Keratinocyte (primary cell): Measurements from ENCODE around the gene ATG9B. TPM values are rescaled to one million over a fixed set of nuclear protein-coding genes. Genes with fewer than 3 reads are reported as not detected.

ENCODE experiments used
- DNase-seq: peaks from one replicate; pipeline ENCODE4 v3.0.0-alpha.2; 2011; ENCODE audit warnings: low read depth, missing footprints, low spot score
- FAIRE-seq: peaks from 2 replicates; lab custom pipeline; 2011; peaks lifted over from hg19 to GRCh38; lab: Jason Lieb, UNC
- H2AFZ ChIP-seq: 2 replicates; pipeline ENCODE4 v1.6.0; 2012; ENCODE audit warnings: low read length, control low read depth, inconsistent platforms; ENCODE audit not compliant: control insufficient read depth
- H3K27ac ChIP-seq: 2 replicates; pipeline ENCODE4 v1.5.1; 2011; ENCODE audit warnings: low read length; ENCODE audit not compliant: control insufficient read depth, insufficient read depth
- H3K27me3 ChIP-seq: 3 replicates; pipeline ENCODE4 v1.6.0; 2011; ENCODE audit warnings: low read length; ENCODE audit not compliant: control insufficient read depth, insufficient read depth; ENCODE audit errors: extremely low read depth
- H3K36me3 ChIP-seq, 2 experiments: 2 replicates in 1 of 2; 3 replicates in 1 of 2; pipeline ENCODE4 v1.5.1; 2011; ENCODE audit warnings: low read length in 2 of 2, mild to moderate bottlenecking in 1 of 2; ENCODE audit not compliant: control insufficient read depth in 2 of 2, insufficient read depth in 2 of 2; ENCODE audit errors: extremely low read depth in 1 of 2
- H3K4me1 ChIP-seq: 3 replicates; pipeline ENCODE4 v1.5.1; 2011; ENCODE audit warnings: low read length; ENCODE audit not compliant: control insufficient read depth, insufficient read depth; ENCODE audit errors: extremely low read depth
- H3K4me2 ChIP-seq: 3 replicates; pipeline ENCODE4 v1.6.0; 2011; ENCODE audit warnings: low read depth, low read length; ENCODE audit not compliant: control insufficient read depth, insufficient read depth; ENCODE audit errors: extremely low read depth
- H3K4me3 ChIP-seq, 3 experiments: fragments of 200-600 bp in 1 of 3; sonication (generic) in 1 of 3; 2 replicates in 2 of 3; 3 replicates in 1 of 3; pipeline ENCODE4 v1.5.1; 2011 to 2016; ENCODE audit warnings: low read length in 3 of 3, mild to moderate bottlenecking in 3 of 3, control low read depth in 2 of 3, inconsistent platforms in 1 of 3, low read depth in 1 of 3, mixed read lengths in 1 of 3, mixed run types in 1 of 3, moderate library complexity in 1 of 3; ENCODE audit not compliant: control insufficient read depth in 2 of 3, insufficient read depth in 2 of 3; ENCODE audit errors: extremely low read depth in 1 of 3
- H3K79me2 ChIP-seq: 2 replicates; pipeline ENCODE4 v1.6.0; 2012; ENCODE audit warnings: low read length; ENCODE audit not compliant: control insufficient read depth, insufficient read depth
- H3K9ac ChIP-seq: 3 replicates; pipeline ENCODE4 v1.6.0; 2011; ENCODE audit warnings: low read length; ENCODE audit not compliant: control insufficient read depth, insufficient read depth; ENCODE audit errors: extremely low read depth
- H3K9me1 ChIP-seq: 3 replicates; pipeline ENCODE4 v1.6.0; 2011; ENCODE audit warnings: low read length; ENCODE audit not compliant: control insufficient read depth, insufficient read depth; ENCODE audit errors: extremely low read depth
- H3K9me3 ChIP-seq: 2 replicates; pipeline ENCODE4 v1.5.1; 2012; ENCODE audit warnings: low read depth, low read length; ENCODE audit not compliant: control insufficient read depth
- H4K20me1 ChIP-seq: 3 replicates; pipeline ENCODE4 v1.6.0; 2011; ENCODE audit warnings: low read length; ENCODE audit not compliant: control insufficient read depth, insufficient read depth; ENCODE audit errors: extremely low read depth
- EZH2 ChIP-seq: IDR thresholded peaks from one replicate; pipeline ENCODE4 v1.6.1; 2012; ENCODE audit warnings: inconsistent platforms, mild to moderate bottlenecking, low read length, moderate library complexity
- dilution Hi-C: fragments of 300-500 bp; cut with MboI; formaldehyde crosslinking; loops from one replicate; pipeline ENCODE4 v1.7.0; 2020; ENCODE audit warnings: low sequenced_read_pairs; ENCODE audit not compliant: extremely low pct_ligation_motif_present
- polyA plus RNA-seq, 5 experiments: library from polyadenylated mRNA; depleted of rRNA in 3 of 5; stranded (reverse) in 3 of 5; stranded (forward) in 1 of 5; unstranded in 1 of 5; fragments of >200 nt; gene quantifications; 1 replicate in 1 of 5; 2 replicates in 3 of 5; 3 replicates in 1 of 5; pipeline versions ENCODE4 v1.2.1 to v1.2.3, GENCODE V29; 2011 to 2012; ENCODE audit warnings: missing spikeins in 2 of 5, low read depth in 1 of 5, low replicate concordance in 1 of 5
- TF ChIP-seq, protein P1 (sequence below), 3 experiments: IDR thresholded peaks in 1 of 3; conservative IDR thresholded peaks in 1 of 3; optimal IDR thresholded peaks in 1 of 3; 2 replicates in 2 of 3; 3 replicates in 1 of 3; pipeline versions ENCODE3 to v1.5.1; 2011; ENCODE audit warnings: low read length in 3 of 3, mild to moderate bottlenecking in 3 of 3, moderate library complexity in 2 of 3, control low read depth in 1 of 3, inconsistent platforms in 1 of 3; ENCODE audit not compliant: insufficient read depth in 2 of 3; ENCODE audit errors: extremely low read depth in 1 of 3

ATG9B gene
- polyA plus RNA-seq, 1 donor (not counting 4 experiments of a cell fraction or from before 2014, with no cell fraction given), result 0.12 TPM

DNA sequence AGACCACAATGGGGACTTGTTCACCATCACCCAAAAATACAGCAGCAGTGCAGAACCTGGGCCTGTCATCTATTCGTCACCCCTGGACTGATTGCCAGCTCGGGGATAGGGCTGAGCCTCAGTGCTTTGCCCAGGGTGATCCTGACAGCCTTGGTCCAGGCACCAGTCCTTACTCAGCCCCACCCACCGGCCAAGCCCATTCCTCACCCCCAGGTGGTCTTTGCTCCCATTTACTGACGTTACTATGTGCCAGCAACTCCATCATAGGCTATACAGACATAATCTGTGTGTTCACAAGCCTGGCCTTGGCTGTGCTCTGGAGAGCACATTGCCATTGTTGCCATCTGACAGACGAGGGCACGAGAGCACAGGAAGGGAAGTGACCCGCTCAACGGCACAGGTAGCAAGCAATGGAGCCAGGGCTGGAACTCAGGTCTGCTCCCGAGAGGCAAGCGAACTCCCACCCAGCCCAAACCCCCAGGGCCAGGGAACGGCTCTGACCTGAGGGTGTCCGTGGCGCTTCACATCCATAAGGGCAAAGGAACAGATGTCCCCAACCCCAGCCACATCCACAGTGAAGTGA is 6.8 kb downstream of the ATG9B start:
- no peak overlapping the region for H3K4me3 ChIP-seq
- no peak overlapping the region for H3K27ac ChIP-seq
- H2AFZ ChIP-seq, result no peak overlapping the region
- no peak overlapping the region for H3K4me2 ChIP-seq
- H3K79me2 ChIP-seq, result no peaks in the 10 kb centered on the region
- dilution Hi-C loops, result no loop called here
- no peaks in the 10 kb centered on the region for H3K36me3 ChIP-seq
- no peaks in the 10 kb centered on the region for H3K9me3 ChIP-seq
- no peaks in the 10 kb centered on the region for H4K20me1 ChIP-seq
- no peak for TF ChIP-seq EZH2
- DNase-seq (no peak), FAIRE-seq (no peak)
- no peaks in the 10 kb centered on the region for H3K9me1 ChIP-seq
- peaks cover 8% of the 10 kb centered on the region for H3K4me1 ChIP-seq
- H3K27me3 ChIP-seq, result peaks cover 52% of the 10 kb centered on the region
- no peak overlapping the region for H3K9ac ChIP-seq

DNA sequence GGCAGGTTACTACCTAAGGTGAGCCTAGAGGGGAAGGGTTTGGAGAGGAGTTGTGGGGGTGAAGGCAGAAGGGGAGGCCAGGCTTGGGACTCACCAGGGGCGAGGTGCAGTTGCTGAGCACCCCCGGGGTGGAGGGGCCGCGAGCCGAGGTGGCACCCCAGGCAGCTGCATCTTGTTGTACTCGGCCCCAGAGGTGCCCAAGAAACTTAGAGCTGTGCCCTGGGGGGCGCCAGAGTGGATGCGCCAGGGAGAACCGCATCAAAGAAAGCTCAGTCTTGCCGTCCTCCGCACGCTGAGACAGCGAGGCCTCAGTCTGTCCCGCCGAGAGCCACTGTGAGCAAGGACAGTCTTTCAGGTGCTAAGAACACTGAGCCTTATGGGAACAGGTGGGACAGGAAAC is 7.4 kb downstream of the ATG9B start:
- no peaks in the 10 kb centered on the region for H3K9me3 ChIP-seq
- H3K4me3 ChIP-seq, result no peak overlapping the region
- H3K27ac ChIP-seq, result no peak overlapping the region
- TF ChIP-seq, protein P1, sequence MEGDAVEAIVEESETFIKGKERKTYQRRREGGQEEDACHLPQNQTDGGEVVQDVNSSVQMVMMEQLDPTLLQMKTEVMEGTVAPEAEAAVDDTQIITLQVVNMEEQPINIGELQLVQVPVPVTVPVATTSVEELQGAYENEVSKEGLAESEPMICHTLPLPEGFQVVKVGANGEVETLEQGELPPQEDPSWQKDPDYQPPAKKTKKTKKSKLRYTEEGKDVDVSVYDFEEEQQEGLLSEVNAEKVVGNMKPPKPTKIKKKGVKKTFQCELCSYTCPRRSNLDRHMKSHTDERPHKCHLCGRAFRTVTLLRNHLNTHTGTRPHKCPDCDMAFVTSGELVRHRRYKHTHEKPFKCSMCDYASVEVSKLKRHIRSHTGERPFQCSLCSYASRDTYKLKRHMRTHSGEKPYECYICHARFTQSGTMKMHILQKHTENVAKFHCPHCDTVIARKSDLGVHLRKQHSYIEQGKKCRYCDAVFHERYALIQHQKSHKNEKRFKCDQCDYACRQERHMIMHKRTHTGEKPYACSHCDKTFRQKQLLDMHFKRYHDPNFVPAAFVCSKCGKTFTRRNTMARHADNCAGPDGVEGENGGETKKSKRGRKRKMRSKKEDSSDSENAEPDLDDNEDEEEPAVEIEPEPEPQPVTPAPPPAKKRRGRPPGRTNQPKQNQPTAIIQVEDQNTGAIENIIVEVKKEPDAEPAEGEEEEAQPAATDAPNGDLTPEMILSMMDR (optimal IDR thresholded peaks at IDR 0.05 in 1 of 3, IDR thresholded peaks at IDR 0.05 in 1 of 3, conservative IDR thresholded peaks at IDR 0.05 in 1 of 3; ENCODE audit: extremely low read depth in 1 of 3, insufficient read depth in 2 of 3, low read length in 3 of 3), result no peak
- TF ChIP-seq EZH2, result no peak
- dilution Hi-C loops, result no loop called here
- no peak overlapping the region for H2AFZ ChIP-seq
- H3K79me2 ChIP-seq, result no peaks in the 10 kb centered on the region
- no peak overlapping the region for H3K4me2 ChIP-seq
- FAIRE-seq (no peak), DNase-seq (no peak)
- no peaks in the 10 kb centered on the region for H3K9me1 ChIP-seq
- H3K9ac ChIP-seq, result no peak overlapping the region
- H4K20me1 ChIP-seq, result no peaks in the 10 kb centered on the region
- no peaks in the 10 kb centered on the region for H3K36me3 ChIP-seq
- peaks cover 56% of the 10 kb centered on the region for H3K27me3 ChIP-seq
- peaks cover 8% of the 10 kb centered on the region for H3K4me1 ChIP-seq

DNA sequence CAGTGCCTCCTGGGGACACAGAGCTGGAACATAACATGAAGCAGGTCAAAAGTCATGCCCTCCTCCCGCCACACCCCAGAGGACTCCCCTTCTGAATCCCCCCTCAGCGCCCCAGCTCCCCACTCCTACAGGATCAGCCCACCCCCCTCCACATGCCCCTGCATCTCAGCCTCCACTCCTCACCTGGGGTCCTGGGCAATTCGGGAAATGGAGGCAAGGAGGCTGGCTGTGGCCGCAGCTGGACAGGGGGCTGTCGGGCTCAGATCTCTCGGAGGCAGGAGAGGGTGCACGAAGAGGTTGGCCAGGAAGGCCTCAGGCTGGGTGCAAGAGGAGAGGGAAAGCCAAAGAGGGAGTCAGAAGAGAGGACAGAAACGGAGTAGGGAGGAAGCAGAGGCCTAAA is 7.8 kb downstream of the ATG9B start:
- H3K27ac ChIP-seq, result no peak overlapping the region
- H3K79me2 ChIP-seq, result no peaks in the 10 kb centered on the region
- H3K9me3 ChIP-seq, result no peaks in the 10 kb centered on the region
- DNase-seq, result no peak
- H3K36me3 ChIP-seq, result no peaks in the 10 kb centered on the region
- H3K27me3 ChIP-seq, result peaks cover 56% of the 10 kb centered on the region
- H3K9ac ChIP-seq, result no peak overlapping the region
- dilution Hi-C loops, result no loop called here
- H3K9me1 ChIP-seq, result no peaks in the 10 kb centered on the region
- no peaks in the 10 kb centered on the region for H4K20me1 ChIP-seq
- H3K4me2 ChIP-seq, result no peak overlapping the region
- H2AFZ ChIP-seq, result no peak overlapping the region
- no peak overlapping the region for H3K4me3 ChIP-seq
- FAIRE-seq, result no peak
- H3K4me1 ChIP-seq, result peaks cover 8% of the 10 kb centered on the region
- no peak for TF ChIP-seq EZH2
- TF ChIP-seq, protein P1 (optimal IDR thresholded peaks at IDR 0.05 in 1 of 3, IDR thresholded peaks at IDR 0.05 in 1 of 3, conservative IDR thresholded peaks at IDR 0.05 in 1 of 3; ENCODE audit: extremely low read depth in 1 of 3, insufficient read depth in 2 of 3, low read length in 3 of 3), result no peak
